ENCODE results near the gene PLA2G12B.
A peak's percentile ranks its signal among the peaks of the same experiment; 100 is the strongest.
"Not testable (repeated sequence)": the region's sequence is repeated elsewhere in the genome, so short reads cannot be mapped to it uniquely, and the experiment has no call there.

The PLA2G12B gene, protein sequence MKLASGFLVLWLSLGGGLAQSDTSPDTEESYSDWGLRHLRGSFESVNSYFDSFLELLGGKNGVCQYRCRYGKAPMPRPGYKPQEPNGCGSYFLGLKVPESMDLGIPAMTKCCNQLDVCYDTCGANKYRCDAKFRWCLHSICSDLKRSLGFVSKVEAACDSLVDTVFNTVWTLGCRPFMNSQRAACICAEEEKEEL

GRCh38 chr10:72954596-72955554 is at the start of gene PLA2G12B:
Gene PLA2G12B (minus strand): TSS chr10:72954806. CDS start chr10:72954685, 121 bp downstream.
- no peak for DNase-seq

- DNase-seq: no peak
Measured at GRCh38 chr10:73003822-73004221, 49.2 kb upstream of the PLA2G12B start.

GRCh38 chr10:73000973-73001372 is 46.4 kb upstream of the PLA2G12B start:
- DNase-seq: no peak

DNA sequence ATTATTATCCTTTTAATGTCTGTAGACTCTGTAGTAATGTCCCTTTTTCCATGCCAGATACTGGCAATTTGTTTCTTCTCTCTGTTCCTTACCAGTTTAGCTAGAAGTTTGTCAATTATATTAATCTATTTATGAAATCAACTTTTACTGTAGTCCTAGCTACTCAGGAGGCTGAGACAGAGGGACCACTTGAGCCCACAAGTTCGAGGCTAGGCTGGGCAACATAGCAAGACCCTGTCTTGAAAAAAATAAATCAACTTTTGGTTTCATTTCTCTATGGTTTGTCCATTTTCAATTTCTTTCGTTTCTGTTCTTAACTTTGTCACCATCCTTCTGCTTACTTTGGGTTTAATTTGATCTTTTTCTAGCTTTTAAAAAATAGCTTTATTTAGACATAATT is 42.5 kb upstream of the PLA2G12B start:
- DNase-seq: no peak

DNA sequence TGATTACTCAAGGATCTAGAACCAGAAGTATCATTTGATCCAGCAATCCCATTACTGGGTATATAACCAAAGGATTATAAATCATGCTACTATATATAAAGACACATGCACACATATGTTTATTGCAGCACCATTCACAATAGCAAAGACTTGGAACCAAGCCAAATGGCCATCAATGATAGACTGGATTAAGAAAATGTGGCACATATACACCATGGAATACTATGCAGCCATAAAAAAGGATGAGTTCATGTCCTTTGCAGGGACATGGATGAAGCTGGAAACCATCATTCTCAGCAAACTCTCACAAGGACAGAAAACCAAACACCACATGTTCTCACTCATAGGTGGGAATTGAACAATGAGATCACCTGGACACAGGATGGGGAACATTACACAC is 40.9 kb upstream of the PLA2G12B start:
- DNase-seq: not testable (repeated sequence)

DNA sequence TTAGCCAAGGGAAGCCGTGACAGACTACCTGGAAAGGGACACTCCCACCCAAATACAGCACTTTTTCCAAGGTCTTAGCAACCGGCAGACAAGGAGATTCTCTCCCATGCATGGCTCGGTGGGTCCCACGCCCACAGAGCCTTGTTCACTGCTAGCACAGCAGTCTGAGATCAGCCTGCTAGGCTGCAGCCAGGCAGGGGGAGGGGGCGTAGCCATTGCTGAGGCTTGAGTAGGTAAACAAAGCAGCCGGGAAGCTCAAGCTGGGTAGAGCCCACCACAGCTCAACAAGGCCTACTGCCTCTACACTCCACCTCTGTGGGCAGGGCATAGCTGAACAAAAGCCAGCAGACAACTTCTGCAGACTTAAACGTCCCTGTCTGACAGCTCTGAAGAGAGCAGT is 35.2 kb upstream of the PLA2G12B start:
- not testable (repeated sequence) for DNase-seq

DNA sequence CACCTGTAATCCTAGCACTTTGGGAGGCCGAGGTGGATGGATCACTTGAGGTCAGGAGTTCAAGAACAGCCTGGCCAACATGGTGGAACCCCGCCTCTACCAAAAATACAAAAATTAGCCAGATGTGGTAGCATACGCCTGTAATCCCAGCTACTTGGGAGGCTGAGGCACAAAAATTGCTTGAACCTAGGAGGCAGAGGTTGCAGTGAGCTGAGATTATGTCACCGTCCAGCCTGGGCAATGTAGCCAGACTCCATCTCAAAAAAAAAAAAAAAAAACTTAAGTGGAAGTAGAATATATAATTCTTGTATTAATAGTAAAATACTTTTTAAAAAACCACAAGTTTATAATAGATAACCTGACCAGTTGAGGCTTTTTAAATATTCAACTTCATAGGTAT is 30.0 kb upstream of the PLA2G12B start:
- not testable (repeated sequence) for DNase-seq

DNA sequence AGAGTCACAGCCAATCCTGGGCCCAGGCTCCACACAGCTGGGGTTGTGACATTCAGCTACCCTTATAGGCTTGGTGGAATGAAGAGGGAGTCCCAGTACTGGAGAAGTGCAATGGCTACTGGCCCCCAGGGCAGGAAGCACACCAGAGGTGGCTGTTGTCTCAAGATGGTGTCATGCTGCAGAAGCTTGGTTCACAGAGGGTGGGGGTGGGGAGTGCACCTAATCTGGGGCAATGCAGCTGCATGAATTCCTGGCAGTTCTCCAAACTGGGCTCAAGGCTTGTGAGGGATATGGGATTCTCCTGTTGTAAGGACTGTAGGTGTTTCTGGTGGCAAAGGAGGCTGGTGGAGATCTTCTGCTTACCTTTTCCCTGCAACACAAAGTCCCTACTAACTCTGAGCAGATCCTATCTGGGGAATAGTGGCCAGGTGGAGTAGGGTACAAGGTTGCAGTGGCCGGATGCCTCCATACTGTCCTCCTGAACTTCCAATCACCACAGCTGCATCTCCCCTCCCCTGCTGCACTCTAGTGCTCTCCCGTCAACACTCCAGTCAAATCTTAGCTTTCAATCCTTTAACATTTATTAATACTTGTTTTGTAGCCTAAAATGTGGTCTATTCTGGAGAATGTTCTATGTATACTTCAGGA is 27.4 kb upstream of the PLA2G12B start:
- DNase-seq: no peak

GRCh38 chr10:72981028-72981881 is 26.6 kb upstream of the PLA2G12B start:
- DNase-seq: no peak

DNA sequence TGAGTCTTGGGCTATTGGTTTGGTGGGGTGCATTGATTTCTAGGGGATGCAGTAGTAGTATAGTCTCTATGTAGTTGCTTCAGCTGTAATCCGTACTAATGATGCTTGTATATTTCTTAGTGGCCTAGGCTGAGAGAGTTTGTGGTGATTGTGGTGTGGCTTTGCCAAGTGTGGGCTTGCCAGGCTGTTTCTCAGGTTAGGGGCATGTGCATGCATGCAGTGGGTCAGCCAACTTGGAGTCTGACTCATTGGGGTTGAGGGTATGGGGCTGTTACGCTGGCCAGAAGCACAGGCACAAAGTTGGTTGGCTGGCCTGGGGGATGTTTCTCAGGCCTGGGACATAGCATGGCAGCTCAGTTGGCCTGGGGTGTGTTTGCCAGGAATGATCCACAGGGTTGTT is 25.7 kb upstream of the PLA2G12B start:
- no peak for DNase-seq

- DNase-seq: no peak
Measured at GRCh38 chr10:72979709-72980108, 25.1 kb upstream of the PLA2G12B start.

DNA sequence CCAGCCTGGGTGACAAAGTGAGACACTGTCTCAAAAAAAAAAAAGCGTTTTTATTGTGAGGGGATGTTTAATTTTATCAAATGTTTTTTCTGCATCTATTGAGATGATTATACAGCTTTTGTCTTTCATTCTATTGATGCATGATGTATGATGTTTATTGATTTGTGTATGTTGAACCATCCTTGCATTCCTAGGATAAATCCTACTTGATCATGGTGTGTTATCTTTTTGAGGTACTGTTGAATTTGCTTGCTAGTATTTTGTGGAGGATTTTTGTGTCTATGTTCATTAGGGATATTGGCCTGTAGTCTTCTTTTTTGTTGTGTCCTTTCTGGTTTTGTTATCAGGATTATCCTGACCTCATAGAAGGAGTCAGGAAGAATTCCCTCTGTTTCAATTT is 22.3 kb upstream of the PLA2G12B start:
- DNase-seq: no peak

- no peak for DNase-seq
Measured at GRCh38 chr10:72956001-72956400, 1.4 kb upstream of the PLA2G12B start.

DNA sequence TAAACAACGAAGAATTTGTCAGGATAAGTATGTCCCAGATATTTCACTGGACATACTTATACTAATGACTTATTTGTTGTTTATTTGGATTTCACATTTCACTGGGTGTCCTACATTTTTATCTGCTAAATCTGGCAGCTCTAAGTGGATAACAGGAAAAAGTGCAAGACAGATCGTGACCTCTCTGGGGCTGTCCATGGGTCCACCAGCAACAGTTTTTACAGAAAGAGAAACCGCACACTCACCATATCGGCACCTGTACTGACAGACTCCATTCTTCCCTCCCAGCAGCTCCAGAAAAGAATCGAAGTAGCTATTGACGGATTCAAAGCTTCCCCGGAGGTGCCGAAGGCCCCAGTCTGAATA is 393 bp downstream of the PLA2G12B start:
- no peak for DNase-seq

- DNase-seq: no peak
Measured at GRCh38 chr10:72953687-72954086, 919 bp downstream of the PLA2G12B start.

DNA sequence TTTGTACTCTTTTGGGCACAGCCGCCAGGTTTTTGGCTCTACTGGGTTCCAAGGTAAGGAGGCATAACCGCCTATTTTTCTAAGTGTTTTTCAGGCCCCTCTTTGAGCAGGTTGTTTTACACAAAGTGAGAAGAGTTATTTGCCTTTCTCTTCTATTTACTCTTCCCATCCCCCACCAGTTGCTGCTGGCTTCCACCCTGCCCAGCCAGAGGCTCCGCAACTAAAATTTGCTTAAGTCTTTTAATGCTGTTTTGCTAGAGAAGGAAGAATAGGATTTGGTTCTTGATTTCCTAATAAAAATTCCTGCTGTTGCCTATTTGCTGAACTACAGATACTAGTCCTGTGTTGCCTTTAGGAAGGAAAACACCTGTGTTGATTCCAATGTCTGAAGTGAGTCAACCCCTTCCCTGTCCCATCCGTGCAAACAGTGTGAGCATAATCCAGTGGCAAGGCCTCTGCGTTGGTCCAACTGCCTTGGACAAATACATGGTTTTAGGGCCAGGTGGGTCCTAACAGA is 1.9 kb downstream of the PLA2G12B start:
- peak; percentile 40 for DNase-seq

DNA sequence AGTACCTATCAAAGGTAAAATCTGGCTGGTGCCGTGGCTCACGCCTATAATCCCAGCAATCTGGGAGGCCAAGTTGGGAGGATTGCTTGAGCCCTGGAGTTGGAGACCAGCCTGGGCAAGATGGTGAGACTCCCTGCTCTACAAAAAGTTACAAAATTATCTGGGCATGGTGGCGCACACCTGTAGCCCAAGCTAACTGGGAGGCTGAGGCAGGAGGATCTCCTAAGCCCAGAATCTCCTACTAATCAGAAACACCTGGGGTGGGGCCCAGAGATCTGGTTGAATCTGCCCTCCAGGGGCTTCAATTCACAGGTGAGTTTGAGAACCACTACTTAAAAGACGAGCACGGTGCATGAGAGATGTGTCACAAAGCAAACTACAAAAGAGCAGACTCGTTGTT is 2.4 kb downstream of the PLA2G12B start:
- no peak for DNase-seq

DNA sequence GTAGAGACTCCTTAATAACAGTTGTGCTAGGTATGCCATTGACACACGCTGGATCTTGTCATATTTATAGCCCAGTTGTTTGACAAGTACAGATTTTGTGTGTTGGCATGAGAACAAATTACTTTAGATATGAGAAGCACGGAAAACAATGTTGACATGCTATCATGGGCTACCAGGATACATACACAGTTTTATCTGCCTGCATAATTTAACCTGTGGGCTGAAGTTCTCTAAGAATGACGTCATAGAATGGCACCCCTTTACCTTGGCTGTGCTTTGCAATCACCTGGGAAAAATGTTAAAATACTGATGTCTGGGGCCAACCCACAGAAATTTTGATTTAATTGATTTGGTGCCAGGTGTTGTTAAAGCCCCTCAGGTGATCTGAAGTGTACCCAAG is 2.8 kb downstream of the PLA2G12B start:
- DNase-seq: no peak

DNA sequence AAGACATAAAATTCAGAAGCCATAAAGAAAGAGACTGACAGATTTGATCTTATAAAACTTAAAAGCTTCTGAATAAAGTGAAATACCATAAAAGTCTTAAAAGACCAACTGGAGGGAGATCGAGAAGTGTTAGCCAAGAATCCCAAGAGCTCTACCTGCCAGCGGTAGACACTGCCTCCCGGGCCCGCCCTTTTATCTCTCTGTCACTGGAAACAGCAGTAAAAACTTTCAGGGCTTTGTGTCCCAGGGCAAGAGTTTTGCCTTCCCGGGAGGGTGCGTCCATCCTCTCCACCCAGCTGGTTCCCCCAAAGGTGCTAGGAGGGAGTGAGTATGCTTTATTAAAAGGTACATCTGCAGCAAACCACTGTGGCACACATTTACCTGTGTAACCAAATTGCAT is 5.8 kb downstream of the PLA2G12B start:
- no peak for DNase-seq

- DNase-seq: no peak
Measured at GRCh38 chr10:72946963-72947362, 7.6 kb downstream of the PLA2G12B start.

- no peak for DNase-seq
Measured at GRCh38 chr10:72943498-72944234, 10.9 kb downstream of the PLA2G12B start.

DNA sequence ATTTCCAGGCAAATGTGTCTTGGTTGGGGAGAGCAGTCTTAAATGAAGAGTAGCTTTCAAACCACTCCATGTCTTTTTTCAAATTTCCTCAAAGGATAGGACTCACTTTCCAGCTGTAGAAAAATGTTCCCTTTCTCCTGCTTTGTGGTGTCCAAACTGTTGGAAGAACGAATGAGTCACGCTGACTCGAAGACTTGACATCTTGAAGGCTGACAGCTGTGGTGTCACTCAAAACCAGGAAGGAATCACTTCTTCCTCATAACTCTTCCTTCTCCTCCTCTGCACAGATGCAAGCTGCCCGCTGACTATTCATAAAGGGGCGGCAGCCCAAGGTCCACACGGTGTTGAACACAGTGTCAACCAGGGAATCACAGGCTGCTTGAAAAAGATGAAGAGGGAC is 19.2 kb downstream of the PLA2G12B start:
- no peak for DNase-seq
